HG02759 (cell line): ENCODE results near the gene TNFAIP8.

Experiments
- ATAC-seq: cut with Tn5 transposase; IDR thresholded peaks from one replicate; pipeline ENCODE4 v1.9.1; 2021; ENCODE audit warnings: mild to moderate bottlenecking, moderate library complexity; ENCODE audit not compliant: unreplicated experiment

The TNFAIP8 gene

GRCh38 chr5:119328753-119329602, 26.8 kb upstream of the TNFAIP8 start:
- no peak for ATAC-seq

- ATAC-seq, result no peak
These were observed 26.2 kb upstream of the TNFAIP8 start for GRCh38 chr5:119329666-119330065.

DNA sequence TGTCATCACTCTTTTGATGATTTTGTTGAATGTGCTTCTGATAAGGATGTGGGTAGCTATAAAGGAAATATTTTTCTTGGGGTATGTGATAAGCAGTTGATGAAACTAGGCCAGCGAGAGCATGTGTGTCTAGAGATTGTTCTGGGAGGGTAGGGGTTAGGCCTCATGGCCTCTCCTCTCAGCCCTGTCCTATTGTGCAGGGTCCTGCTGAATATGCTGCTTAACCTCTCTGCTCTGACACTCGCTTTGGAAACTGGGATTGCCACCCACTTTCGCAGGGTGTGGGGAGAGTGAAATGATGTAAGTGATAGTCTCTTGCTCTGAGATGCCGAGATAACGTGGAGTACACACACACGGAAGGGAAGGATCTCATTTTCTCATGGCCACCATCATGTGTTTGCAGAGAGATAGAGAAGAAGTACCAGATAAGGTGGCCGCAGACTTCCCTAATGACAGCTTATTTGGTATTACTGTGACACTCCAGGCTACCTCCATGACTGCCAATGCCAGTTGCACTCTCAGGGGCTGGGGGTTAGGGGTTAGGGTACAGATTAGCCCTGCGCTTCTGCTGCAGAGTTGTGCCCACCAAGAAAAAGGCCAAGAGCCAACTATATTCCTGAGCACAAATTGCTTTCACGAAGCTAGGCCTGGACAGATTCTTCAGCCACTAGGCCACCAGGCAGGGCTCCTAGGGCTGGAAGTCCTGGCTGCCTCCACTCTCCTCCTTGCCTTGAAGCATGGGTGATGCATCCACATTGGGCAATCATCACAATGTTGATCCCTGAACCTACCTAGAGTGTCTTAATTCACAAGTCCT, 25.2 kb upstream of the TNFAIP8 start:
- no peak for ATAC-seq

DNA sequence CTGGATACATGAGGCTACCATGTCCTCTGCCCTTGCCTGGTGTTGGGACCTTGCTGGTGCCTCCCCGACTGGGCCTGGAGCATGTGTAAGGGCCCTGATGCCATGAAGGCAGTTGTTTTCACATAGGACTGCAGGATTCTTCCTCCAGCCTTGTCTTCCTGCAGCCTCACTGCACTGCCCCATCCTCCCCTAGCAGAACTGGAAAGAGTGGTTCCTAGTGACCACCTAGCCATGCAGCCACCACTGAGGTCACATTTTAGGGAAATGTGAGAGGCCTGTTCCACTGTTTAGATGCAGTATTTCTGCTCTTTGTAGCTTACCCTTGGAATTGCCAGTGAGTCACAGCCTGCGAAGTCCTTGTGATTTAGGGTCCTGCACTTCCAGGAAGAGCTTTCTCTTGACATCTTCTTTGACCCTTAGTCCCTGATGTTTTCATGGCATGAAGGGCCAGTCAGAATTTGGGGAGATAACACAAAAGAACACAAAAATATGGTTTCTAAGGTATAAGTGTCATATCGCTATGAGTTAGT, 24.2 kb upstream of the TNFAIP8 start:
- no peak for ATAC-seq

DNA sequence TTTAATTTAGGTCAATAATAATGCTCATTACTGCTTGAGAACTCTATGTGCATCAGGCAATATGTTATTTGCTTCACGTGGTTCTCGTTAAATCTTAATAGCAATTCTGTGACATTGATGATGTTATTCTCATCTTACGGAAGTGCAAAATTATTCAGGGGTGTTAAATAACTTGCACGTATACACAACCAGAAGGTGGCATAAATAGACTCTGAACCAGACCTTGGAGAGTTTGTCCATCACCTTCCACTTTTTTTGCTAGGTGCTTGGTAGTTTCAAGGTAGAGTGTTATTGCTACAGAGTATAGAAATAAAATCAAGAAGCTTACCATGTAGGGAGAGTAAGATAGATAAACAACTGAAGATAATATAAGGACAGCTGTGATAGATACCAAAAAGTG, 23.6 kb upstream of the TNFAIP8 start:
- no peak for ATAC-seq

DNA sequence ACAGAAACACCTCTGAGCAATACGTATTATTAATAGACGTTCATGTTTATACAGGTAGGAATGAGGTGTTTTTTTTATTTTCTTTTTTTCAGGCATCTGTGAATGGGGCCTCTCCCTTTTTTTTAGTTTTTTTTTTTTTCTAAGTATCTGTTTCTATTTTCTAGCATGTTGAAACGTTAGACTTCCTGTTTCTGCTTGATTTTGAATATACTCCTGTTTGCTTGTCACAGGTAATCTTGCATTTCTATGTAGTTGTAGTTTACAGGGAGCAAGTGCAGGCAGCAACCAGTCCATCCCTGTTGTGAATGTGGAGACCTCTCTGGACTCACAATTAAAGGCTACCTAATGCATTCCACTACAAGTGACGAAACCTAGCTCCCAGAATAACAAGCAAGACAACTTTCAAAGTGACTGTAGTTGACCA, 22.8 kb upstream of the TNFAIP8 start:
- ATAC-seq, result peak; percentile 24

GRCh38 chr5:119333421-119333851, 22.4 kb upstream of the TNFAIP8 start:
- ATAC-seq, result peak; percentile 26

DNA sequence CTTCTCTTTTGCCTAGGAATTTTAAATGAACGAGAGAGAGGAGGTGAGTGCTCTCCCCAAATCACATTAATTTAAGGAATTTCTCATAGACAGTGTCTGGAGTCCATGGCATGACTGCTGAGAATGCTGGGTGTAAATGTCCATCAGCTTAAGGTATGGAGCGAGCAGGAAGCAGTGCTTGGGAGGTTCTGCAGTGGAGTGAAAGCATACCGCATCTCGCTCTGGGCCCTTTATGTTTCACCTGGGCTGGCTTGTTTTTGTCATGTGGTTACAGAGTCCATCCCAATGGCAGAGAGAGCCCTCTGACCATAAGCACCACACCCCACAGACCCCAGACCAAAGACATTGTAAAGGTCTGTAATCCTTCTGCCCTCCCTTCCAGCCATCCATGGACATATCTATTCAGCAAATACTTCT, 20.6 kb upstream of the TNFAIP8 start:
- no peak for ATAC-seq

DNA sequence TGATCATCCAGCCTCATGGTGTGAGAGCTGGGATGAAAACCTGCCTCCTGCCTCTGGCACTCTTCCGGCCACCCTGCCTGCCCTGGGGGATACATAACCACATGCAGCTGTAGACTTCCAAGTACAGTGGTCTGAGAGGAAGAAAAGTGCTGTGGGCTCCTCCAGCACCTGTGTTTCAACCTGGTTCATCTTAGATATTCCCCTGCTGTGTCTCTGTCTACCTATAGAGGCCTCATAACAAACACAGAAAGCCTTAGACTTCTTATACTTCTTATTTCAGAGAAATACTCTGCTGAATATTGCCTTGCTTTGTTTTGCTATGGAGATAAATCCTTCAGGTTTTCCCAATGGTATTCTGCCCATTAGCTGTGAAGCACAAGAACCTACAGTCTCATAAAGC, 19.6 kb upstream of the TNFAIP8 start:
- no peak for ATAC-seq

DNA sequence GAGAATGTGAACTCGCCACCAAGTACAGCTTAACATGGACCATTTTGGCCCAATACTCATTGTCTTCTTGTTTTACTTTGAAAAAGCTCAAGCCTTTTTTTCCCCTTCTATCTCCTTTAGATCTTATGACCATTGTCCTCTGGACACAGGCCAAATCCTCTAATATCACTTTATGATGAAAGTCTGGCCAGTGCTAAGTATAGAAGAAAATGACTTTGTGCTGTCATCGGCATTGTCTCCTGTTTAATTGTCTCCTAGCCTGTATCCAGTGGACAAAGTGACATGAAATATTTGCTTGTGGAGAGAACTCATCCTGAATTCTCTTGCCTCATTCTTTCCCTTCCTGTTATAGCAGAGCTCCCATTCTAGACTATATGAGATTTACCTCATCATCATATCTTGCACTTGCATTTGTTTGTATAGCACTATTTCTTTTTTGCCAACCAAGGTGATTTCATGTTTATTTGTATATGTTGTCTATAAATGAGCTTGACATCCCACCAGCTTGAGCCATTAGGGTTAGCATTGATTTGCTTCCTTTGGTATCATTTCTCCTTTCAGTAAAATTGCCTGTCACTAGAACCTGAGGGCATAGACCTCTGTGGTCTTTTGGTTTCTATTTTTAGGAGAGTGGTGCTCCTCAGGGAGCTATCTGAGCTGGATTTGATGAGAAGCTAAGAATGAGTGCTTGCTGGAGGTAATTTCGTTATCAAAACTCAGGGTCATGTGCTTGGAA, 18.8 kb upstream of the TNFAIP8 start:
- ATAC-seq, result no peak

DNA sequence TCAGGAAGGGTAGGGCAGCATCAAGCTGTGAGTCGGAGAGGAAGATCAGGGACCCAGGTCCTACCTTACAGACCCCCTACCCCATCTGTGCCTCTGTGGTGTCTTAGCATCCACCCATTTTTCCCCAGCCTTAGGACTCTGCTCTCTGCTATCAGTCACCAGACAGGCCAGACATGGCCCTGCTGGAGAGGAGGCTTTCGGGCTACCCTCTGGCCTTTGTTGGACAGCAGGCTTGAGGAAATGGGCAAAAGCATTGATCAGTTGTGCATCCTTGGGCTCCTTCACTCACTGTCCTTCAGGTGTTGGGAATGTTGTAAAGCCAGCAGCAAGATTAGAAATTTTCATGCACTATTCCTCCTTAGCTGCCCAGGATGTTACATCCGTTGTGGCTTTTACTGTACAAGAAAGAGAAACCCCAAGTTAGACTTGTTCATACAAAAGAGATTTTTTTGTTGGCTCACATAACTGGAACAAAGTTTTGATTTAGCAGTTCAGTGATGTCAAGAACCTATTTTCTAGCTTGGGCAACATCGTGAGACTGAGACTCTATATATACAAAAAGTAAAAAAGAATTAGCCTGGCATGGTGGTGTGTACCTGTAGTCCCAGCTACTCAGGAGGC, 17.4 kb upstream of the TNFAIP8 start:
- no peak for ATAC-seq

- no peak for ATAC-seq
These were observed 16.5 kb upstream of the TNFAIP8 start for GRCh38 chr5:119339344-119339743.

DNA sequence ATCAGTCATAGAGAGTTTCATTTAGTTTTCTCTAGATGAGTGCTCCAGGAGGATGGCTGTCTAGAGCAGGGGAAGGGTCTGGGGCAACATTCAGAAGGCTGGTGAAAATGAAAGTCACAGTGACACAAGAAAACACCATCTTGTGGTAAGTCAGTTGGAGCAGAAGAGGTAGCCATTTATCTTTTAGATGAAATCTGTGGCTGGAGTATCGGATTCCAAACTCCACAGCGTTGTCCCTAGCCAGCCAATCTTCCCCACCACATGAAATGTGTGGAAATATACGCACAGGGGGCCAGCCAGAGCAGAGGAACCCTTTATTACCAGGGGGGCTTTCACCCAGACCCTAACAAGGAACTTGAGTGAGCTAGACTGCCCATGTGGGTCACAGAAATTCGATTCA, 15.9 kb upstream of the TNFAIP8 start:
- no peak for ATAC-seq

DNA sequence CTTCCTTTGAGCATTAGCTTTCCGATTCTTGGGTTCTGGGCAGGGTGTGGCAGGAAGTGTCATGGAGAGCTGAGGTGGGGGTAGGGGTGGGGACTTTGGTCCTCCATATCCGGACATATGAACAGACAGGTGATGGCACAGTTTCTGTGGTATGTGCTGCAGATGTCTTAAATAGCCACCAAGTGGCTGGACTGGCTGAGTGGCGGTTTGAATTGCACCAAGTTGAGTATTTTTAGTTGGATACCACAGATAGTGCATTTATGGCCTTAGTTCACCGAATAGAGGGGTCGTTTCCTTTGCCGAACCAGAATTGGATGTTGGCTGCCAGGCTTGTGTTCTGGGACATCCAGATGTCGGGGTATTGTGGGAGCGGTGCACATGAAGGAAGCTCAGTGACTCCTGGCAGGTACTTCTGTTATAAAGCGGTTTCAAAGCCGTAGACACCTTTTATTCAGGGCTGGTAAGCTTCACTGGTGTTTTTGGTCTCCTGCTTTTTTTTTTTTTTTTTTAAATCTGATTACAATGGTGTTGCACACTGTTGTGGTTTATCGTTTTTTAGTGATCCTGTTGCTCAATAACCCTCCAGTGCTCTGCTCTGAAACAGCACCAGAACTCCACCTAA, 15.1 kb upstream of the TNFAIP8 start:
- ATAC-seq, result peak; percentile 66

- peak; percentile 52 for ATAC-seq
These were observed 14.1 kb upstream of the TNFAIP8 start for GRCh38 chr5:119341452-119342349.

DNA sequence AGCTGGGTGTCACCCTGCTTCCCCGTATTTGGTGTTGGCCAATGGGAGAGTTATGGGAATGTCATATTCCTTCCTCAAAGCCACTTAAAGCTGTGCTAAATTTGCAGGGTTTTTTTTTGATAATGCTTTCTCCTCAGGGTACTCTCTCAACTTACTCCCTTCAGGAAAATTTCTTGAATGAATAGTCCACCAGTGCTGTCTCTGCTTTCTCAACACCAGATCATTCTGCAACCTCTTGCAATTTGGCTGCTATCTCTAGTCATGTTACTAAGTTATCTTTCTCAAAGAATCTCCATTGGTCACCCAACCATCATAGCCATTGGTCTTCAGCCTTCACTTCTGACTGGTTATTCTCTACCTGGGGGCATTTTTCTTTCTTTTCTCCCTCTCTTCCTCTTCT, 13.4 kb upstream of the TNFAIP8 start:
- no peak for ATAC-seq

DNA sequence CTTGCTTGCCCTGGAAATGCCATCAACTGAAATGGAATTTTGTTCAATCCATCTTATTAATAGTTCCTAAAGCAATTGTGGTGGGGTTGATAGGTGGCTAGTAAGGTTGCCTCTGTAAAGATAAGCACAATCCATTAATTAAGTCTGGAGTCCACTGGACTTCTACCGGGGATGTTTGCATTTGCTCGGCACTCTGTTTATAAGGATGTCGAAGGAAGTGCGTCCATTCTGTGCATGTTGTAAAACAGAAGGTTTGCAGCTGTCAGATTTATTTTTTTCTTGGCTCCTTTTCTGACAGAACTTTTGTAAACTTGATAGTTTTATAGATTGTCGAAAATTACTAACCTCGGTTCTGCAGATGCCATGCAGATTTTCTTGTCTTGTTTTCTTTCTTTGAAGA, 12.8 kb upstream of the TNFAIP8 start:
- no peak for ATAC-seq

GRCh38 chr5:119343766-119344165, 12.1 kb upstream of the TNFAIP8 start:
- peak; percentile 24 for ATAC-seq

- ATAC-seq, result no peak
These were observed 11.6 kb upstream of the TNFAIP8 start for GRCh38 chr5:119344231-119344630.
